Measurements from ENCODE around the gene SLC9B1. TPM values are rescaled to one million over a fixed set of nuclear protein-coding genes. Genes with fewer than 3 reads are reported as not detected.

Gene SLC9B1
- 1.8 and 2.0 TPM in 2 replicates for total RNA-seq
- polyA plus RNA-seq, result 0.46 and 1.1 TPM in 2 replicates
- polyA plus RNA-seq (2012), result 0.25 and 0.65 TPM in 2 replicates
- polyA minus RNA-seq (ENCODE audit: low replicate concordance), result 1.1 TPM in 1 of 2 replicates, not detected in the other

- TF ChIP-seq CTCF (conservative IDR thresholded peaks at IDR 0.05 in 1 of 2, IDR thresholded peaks at IDR 0.05 in 1 of 2; ENCODE audit: low read depth in 1 of 2, low read length in 2 of 2) (no peak), EZH2 (IDR thresholded peaks at IDR 0.05; ENCODE audit: low read length, missing control alignments) (no peak)
- H2AFZ ChIP-seq (ENCODE audit: low read length), result peak within 1 kb of the TSS; percentile 99
- no peaks in the 10 kb centered on the region for H3K27me3 ChIP-seq (ENCODE audit: control insufficient read depth, insufficient read depth, low read length)
- no peaks in the 10 kb centered on the region for H3K36me3 ChIP-seq (ENCODE audit: control insufficient read depth, insufficient read depth, low read length)
- H3K4me3 ChIP-seq (replicated peaks in 1 of 4; ENCODE audit: control extremely low read depth in 1 of 4, insufficient read depth in 1 of 4, low read depth in 3 of 4, low read length in 4 of 4), result peak within 1 kb of the TSS; percentile 55 to 78 (median 60)
- H3K4me2 ChIP-seq (ENCODE audit: extremely low read depth, insufficient read depth, low read length), result peak within 1 kb of the TSS; percentile 98
- peaks cover 2% of the 10 kb centered on the region for H3K4me1 ChIP-seq (ENCODE audit: control insufficient read depth, extremely low read depth, insufficient read depth, low read length)
- no peaks in the 10 kb centered on the region for H4K20me1 ChIP-seq (ENCODE audit: control insufficient read depth, extremely low read depth, insufficient read depth, low read length)
- peak within 1 kb of the TSS; percentile 96 for H3K27ac ChIP-seq (ENCODE audit: insufficient read depth, low read length)
- no peaks in the 10 kb centered on the region for H3K79me2 ChIP-seq (ENCODE audit: control insufficient read depth, insufficient read depth, low read length)
- peak; percentile 96 to 99 for DNase-seq (ENCODE audit: low read depth in 2 of 2)
- H3K9me3 ChIP-seq (ENCODE audit: control insufficient read depth, insufficient read depth, low read depth, low read length), result no peaks in the 10 kb centered on the region
- H3K9ac ChIP-seq (ENCODE audit: insufficient read depth, low read length), result peak within 1 kb of the TSS; percentile 77
These were observed at the start of gene SLC9B1 for GRCh38 chr4:103019308-103020124. Gene SLC9B1 (minus strand): TSS chr4:103019705. CDS start chr4:102991711, 27,994 bp downstream.

GRCh38 chr4:103067841-103068547 is 48.5 kb upstream of the SLC9B1 start:
- Histone ChIP-seq H3K4me3 (replicated peaks in 1 of 4; ENCODE audit: control extremely low read depth in 1 of 4, insufficient read depth in 1 of 4, low read depth in 3 of 4, low read length in 4 of 4) (no peak overlapping the region), H3K9me3 (ENCODE audit: control insufficient read depth, insufficient read depth, low read depth, low read length) (no peaks in the 10 kb centered on the region), H4K20me1 (ENCODE audit: control insufficient read depth, extremely low read depth, insufficient read depth, low read length) (no peaks in the 10 kb centered on the region), H3K79me2 (ENCODE audit: control insufficient read depth, insufficient read depth, low read length) (peaks cover 2% of the 10 kb centered on the region), H3K27ac (ENCODE audit: insufficient read depth, low read length) (no peak overlapping the region), H3K36me3 (ENCODE audit: control insufficient read depth, insufficient read depth, low read length) (no peaks in the 10 kb centered on the region), H2AFZ (ENCODE audit: low read length) (no peak overlapping the region), H3K9ac (ENCODE audit: insufficient read depth, low read length) (no peak overlapping the region), H3K27me3 (ENCODE audit: control insufficient read depth, insufficient read depth, low read length) (no peaks in the 10 kb centered on the region), H3K4me2 (ENCODE audit: extremely low read depth, insufficient read depth, low read length) (no peak overlapping the region), H3K4me1 (ENCODE audit: control insufficient read depth, extremely low read depth, insufficient read depth, low read length) (no peaks in the 10 kb centered on the region)
- TF ChIP-seq EZH2 (IDR thresholded peaks at IDR 0.05; ENCODE audit: low read length, missing control alignments) (no peak), CTCF (conservative IDR thresholded peaks at IDR 0.05 in 1 of 2, IDR thresholded peaks at IDR 0.05 in 1 of 2; ENCODE audit: low read depth in 1 of 2, low read length in 2 of 2) (no peak)
- peak in 1 of 2 donors; percentile 8 for DNase-seq (ENCODE audit: low read depth in 2 of 2)

GRCh38 chr4:103060453-103061148 is 41.1 kb upstream of the SLC9B1 start:
- H3K36me3 ChIP-seq (ENCODE audit: control insufficient read depth, insufficient read depth, low read length), result no peaks in the 10 kb centered on the region
- H2AFZ ChIP-seq (ENCODE audit: low read length), result no peak overlapping the region
- H3K79me2 ChIP-seq (ENCODE audit: control insufficient read depth, insufficient read depth, low read length), result no peaks in the 10 kb centered on the region
- no peaks in the 10 kb centered on the region for H3K4me1 ChIP-seq (ENCODE audit: control insufficient read depth, extremely low read depth, insufficient read depth, low read length)
- H4K20me1 ChIP-seq (ENCODE audit: control insufficient read depth, extremely low read depth, insufficient read depth, low read length), result no peaks in the 10 kb centered on the region
- H3K9ac ChIP-seq (ENCODE audit: insufficient read depth, low read length), result no peak overlapping the region
- H3K27me3 ChIP-seq (ENCODE audit: control insufficient read depth, insufficient read depth, low read length), result no peaks in the 10 kb centered on the region
- H3K4me3 ChIP-seq (replicated peaks in 1 of 4; ENCODE audit: control extremely low read depth in 1 of 4, insufficient read depth in 1 of 4, low read depth in 3 of 4, low read length in 4 of 4), result no peak overlapping the region
- no peak for TF ChIP-seq EZH2 (IDR thresholded peaks at IDR 0.05; ENCODE audit: low read length, missing control alignments)
- TF ChIP-seq CTCF (conservative IDR thresholded peaks at IDR 0.05 in 1 of 2, IDR thresholded peaks at IDR 0.05 in 1 of 2; ENCODE audit: low read depth in 1 of 2, low read length in 2 of 2), result no peak
- DNase-seq (ENCODE audit: low read depth in 2 of 2), result no peak
- no peak overlapping the region for H3K4me2 ChIP-seq (ENCODE audit: extremely low read depth, insufficient read depth, low read length)
- no peak overlapping the region for H3K27ac ChIP-seq (ENCODE audit: insufficient read depth, low read length)
- no peaks in the 10 kb centered on the region for H3K9me3 ChIP-seq (ENCODE audit: control insufficient read depth, insufficient read depth, low read depth, low read length)

Measured in fibroblast of lung (primary cell).